T-helper 22 cell (primary cell): ENCODE measurements around the gene MIGA2.
"Not testable (repeated sequence)": the region's sequence is repeated elsewhere in the genome, so short reads cannot be mapped to it uniquely, and the experiment has no call there.

ENCODE experiments used
- DNase-seq: peaks from one replicate; pipeline ENCODE4 v3.0.0-alpha.2; 2020; ENCODE audit warnings: low read depth

MIGA2 gene

DNA sequence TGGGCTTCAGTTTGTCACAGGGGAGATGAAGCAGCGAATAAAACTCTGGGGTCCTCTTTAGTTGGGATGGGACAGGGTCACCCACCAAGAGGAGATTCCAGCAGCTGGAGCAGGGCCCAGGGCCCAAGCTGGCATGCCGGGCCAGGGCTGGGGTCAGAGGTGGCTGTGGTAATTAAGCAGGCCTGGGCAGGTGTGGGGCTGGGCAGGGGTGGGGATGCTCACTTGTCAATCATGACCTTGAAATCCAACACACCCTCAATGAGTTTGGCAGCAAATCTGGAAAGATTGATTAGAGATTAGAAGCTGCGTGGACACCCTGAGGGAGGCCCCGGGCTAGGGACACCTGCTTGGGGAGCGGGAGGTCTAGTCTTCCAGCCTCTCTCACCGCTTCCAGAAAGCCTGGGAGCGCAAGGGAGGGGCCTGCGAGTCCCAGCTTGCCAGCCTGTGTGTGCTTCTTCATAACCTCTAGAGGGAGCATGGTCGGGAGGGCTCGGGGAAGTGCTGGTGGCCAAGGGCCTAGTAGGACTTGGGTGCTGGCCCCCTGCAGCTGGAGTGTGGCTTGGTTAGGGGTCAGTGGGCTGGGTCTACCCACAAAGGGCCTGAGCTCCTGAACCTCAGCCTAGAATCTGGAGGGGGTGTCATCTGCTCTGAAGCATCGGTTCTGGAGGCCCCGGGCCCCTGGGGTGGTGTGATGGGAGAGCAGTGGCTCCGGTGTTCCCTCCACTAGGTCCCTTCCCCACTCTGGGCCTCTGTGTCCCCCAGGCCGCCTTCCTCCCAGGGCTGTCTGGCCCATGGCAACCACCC, 66.6 kb downstream of the MIGA2 start:
- no peak for DNase-seq

DNA sequence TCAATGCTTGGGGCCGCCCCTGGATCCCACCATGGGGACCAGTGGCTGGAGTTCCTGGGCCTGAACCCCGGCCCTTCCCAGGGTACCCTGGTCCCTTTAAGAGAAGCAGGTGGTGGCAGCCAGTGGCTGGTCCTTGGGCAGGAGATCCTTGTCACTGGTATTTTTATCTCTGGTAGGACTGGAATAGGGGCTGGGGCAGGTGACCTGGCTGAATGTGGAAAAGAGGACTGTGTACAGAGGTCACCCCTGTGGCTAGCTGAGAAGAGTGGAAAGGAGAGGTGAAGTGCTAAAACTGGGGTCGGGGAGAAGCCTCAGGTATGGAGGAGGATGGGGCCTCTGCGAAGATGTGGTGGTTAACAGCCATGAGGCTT, 67.2 kb downstream of the MIGA2 start:
- no peak for DNase-seq

- no peak for DNase-seq
These were observed 67.6 kb downstream of the MIGA2 start for GRCh38 chr9:129104051-129104450.

DNA sequence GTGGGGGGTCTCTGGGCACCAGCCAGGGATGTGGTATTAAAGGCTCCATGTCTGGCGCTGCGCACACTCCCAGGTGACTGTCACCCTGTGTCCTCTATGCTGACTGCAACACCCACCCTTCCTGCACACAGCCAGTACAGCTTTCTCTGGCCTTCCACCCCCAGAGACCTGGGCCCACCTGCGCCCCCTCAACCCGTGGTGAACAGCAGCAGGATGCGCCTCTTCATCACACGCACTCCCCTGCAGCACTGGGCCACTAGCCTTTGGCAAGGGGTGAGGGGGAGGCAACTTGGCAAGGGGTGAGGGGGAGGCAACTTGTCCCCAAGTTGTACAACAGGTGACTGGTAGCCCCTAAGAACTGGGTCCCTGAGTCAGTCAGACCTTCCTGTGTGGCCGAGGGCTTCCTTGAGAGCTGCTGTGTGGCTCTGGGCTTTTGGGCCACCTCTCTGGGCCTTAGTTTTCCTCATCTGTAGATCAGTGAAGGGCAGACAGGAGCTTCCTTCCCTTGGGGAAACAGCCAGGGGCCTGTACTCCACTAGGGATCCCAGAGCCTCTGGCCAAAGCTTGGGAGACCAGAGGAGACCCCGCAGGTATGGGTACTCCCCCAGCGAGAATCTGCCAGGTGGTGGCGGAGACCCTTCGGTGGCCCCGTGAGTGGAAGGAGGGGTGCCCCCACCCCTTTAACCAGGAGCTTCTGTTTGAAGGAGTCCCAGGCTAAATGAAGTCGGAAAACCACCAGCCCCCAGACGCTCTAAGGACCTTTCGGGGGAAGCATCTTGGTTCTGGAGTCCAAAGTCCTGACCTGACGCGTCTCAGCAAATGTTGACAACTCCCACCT, 69.7 kb downstream of the MIGA2 start:
- no peak for DNase-seq

DNA sequence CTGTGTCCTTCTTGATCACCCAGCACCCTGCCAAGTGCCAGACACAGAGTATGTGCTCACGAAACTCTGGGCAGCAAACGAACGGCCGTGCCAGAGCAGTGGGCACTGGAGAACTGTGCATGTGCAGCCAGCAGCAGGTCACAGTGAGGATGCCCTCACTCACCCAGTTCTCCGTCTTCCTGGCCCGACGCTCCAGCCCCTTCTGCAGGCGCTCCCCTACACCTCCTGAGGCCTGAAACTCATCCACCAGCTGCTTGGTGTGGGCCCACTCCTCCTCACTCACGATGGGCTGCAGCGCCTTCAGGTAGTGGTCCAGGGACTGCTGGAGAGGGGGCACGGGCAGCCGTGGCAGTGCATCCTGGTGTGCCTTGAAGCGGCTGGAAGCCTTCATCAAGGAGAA, 71.2 kb downstream of the MIGA2 start:
- DNase-seq = no peak

DNA sequence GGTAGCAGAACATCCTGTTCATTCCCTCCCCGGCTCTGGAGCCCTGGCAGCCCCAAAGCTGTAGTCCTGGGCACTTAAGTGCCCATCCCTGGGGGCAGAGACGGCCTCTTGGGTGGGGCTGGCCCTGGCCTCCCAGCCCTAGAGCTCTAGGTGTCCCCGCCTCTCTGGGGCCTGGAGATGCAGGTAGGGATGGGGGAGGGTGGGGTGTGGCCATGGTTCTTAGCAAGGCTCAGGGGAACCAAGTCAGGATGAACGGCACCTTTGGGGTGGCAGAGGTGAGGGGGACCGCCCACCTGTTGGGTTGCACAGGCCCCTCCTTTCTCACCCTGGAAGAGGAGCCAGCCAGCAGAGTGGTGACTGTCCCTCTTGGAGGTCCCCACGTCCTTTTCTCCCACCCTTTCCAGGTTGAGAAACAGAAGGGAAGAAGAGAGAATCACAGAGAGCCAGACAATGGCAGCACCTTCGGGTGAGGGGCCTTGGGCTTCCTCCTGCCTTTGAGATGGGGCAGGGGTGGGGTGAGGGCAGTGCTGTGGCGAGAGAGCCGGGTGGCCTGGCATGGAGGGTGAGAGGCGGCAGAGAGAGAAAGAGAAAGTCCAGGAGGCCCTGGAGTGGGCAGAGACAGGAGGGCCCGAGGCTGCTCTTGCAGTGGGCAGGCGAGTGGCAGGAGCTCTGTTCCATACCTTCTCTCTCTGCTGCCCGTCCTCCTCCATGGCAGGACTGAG, 71.8 kb downstream of the MIGA2 start:
- DNase-seq = no peak

DNA sequence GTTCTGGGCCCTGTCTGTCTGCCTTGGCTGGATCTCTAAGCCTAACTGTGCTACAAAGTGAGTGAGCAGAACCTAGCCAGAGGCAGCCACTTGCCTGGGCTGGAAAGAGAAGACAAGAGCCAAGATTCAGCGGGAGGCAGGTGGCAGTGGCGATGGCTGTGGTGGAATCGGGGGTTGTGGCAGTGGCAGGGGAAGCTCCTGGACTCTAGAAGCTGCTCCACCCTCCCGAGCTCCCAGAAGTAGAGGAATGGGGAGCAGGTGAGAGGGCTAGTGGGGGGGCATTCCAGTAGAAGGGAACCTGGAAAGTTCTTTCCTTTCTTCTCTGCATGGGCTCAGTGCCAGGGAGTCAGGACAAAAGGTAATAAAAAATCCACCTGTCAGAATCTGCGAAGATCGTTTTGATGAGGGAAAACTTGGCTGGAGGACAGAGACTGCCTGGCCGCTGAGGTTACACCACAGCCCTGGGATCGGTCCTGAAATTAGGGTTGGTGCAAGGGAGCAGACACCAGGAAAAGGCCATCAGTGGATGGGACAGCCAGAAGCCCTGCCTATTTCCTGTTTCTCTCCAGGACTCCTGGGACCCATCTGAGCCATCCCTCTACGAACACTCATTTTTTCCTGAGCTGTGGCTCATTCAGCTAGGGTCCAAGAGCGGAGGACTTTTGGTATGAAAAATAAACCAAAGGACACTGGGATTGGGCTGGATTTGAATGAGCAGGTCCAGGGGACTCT, 72.5 kb downstream of the MIGA2 start:
- no peak for DNase-seq

GRCh38 chr9:129109537-129109903, 73.1 kb downstream of the MIGA2 start:
- DNase-seq = no peak

GRCh38 chr9:129109952-129110739, 73.7 kb downstream of the MIGA2 start:
- no peak for DNase-seq

DNA sequence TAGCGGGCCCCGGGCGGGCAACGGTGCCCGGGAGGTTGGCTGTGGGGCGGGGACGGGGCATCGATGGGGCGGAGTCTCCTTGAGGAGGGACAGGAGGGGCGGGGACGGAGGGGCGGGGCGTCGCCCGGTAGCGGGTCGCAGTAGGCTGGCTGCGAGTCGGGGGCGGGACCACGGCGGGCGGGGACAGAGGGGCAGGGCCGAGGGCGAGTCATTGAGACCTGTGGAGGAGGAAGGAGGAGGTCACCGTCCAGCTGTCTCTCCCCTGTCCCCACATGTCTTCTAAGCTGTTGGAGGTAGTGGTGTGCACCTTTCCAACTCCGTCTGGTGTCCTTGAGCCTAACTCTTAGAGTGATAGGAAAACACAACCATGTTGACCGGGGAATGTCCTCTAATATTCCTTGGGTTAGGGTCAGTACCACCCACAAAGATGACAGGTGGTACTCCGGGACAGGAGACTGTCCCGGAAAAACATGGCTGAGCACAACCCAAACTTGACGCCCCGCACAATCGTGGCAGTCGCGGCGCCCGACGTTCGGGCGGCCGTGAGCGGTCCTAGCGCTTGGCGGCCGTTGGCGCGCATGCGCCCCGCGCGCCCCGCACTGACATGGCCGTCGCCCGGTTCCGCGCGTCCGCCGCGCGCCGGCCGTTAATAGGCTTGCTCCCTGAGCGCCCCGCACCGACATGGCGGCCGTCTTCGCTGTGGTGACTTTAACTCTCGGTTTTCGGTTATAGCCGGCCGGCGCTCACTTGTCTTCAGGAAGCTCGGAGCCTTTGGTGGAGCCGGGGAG, 74.5 kb downstream of the MIGA2 start, which contains the start of the genes CRAT and PTPA:
CRAT (minus strand) TSS at position 54 of the 788 bp plus-strand sequence. CDS start 284 bp downstream, outside the sequence.
PTPA (plus strand) TSS at position 676 of the 788 bp plus-strand sequence. CDS start 186 bp downstream, outside the sequence.
- DNase-seq = peak; percentile 93

DNA sequence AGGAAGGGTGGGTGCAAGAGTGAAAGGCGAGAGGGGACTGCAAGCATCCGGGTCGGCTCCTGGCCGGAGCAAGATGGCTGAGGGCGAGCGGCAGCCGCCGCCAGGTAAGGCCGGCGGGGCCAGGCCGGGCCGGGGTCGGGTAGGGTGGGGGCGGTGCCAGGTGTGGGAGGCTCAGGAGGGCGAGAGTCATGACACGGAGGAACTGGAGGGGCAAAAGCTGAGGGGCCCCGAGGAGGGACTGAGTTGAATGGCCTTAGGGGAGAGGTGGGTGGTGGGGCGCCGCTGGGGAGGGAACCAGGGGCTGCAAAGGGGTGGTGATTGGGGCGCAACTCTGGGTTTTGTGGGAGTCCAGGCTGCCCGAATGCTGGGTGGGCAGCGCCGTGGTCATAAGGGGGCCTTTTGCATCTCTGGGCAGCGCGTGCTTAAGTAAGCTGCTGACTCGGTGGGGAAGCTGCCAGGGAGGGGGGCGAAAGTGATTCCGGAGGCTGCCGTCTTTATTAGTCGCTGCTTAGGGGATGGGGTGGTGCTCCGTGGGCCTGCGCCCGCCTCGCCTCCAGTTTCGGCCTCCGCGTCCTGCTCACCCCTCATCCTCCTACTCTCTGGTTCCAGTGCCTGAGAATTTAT, 75.2 kb downstream of the MIGA2 start:
- no peak for DNase-seq

- not testable (repeated sequence) for DNase-seq
These were observed 76.1 kb downstream of the MIGA2 start for GRCh38 chr9:129112526-129112925.

- DNase-seq = no peak
These were observed 77.3 kb downstream of the MIGA2 start for GRCh38 chr9:129113645-129114304.

- DNase-seq = no peak
These were observed 82.4 kb downstream of the MIGA2 start for GRCh38 chr9:129118799-129119198.

- no peak for DNase-seq
These were observed 85.1 kb downstream of the MIGA2 start for GRCh38 chr9:129121483-129121882.
